A673 (cell line): Measurements from ENCODE around the gene AHCYL2.

ENCODE experiments used
- CTCF ChIP-seq: fragments of 300-800, 200-600 bp; sonication (generic); conservative IDR thresholded peaks from 2 replicates; pipeline ENCODE4 v1.5.1; 2017; ENCODE audit warnings: low read depth, mild to moderate bottlenecking, antibody characterized with exemption, low read length, moderate library complexity, mixed read lengths
- EZH2 ChIP-seq: fragments of 200-600 bp; sonication (generic); IDR thresholded peaks from 2 replicates; pipeline ENCODE4 v1.6.1; 2017; ENCODE audit warnings: borderline replicate concordance, low read depth, mild to moderate bottlenecking, mixed read lengths, antibody characterized with exemption, low read length; ENCODE audit not compliant: poor library complexity, severe bottlenecking

GRCh38 chr7:129315960-129316359 is 91.1 kb downstream of the AHCYL2 start:
- TF ChIP-seq CTCF, result no peak
- TF ChIP-seq EZH2, result no peak
